Panc1 (cell line): ENCODE results near the gene HSP90AB1. TPM values are rescaled to one million over a fixed set of nuclear protein-coding genes. Genes with fewer than 3 reads are reported as not detected.

ENCODE experiments used
- ATAC-seq: fragments of 200-7000 bp; cut with Tn5 transposase; 2 replicates; pipeline ENCODE4 v1.9.1; 2020; ENCODE audit warnings: mild to moderate bottlenecking, moderate library complexity
- BruUV-seq: library from RNA; stranded (reverse); fragments of 400-500 nt; replicated peaks from 2 replicates; lab custom pipeline; 2021; lab: Mats Ljungman, UMichigan
- CTCF ChIA-PET: fragments of 300-600 bp; sonication (Branson Sonifier 250); formaldehyde crosslinking; loops from one replicate; lab custom pipeline; 2022; ENCODE audit warnings: antibody characterized with exemption; lab: Charles Lee
- POLR2A ChIA-PET: fragments of 300-600 bp; sonication (Branson Sonifier 250); formaldehyde crosslinking; loops from one replicate; lab custom pipeline; 2022; ENCODE audit warnings: antibody characterized with exemption; lab: Charles Lee
- DNase-seq: peaks from one replicate; pipeline ENCODE4 v3.0.0-alpha.2; 2010; ENCODE audit warnings: low read depth, low spot score
- H3K27ac ChIP-seq: 2 replicates; pipeline ENCODE4 v1.5.1; 2011; ENCODE audit warnings: mild to moderate bottlenecking, low read length, inconsistent platforms
- H3K27me3 ChIP-seq: fragments of 200-500 bp; sonication (Bioruptor generic); 2 replicates; pipeline ENCODE4 v1.6.0; 2014; ENCODE audit warnings: low read length, inconsistent platforms; ENCODE audit not compliant: control insufficient read depth, insufficient read depth
- H3K36me3 ChIP-seq: fragments of 200-500 bp; sonication (Bioruptor generic); 2 replicates; pipeline ENCODE4 v1.5.1; 2014; ENCODE audit warnings: inconsistent platforms, mild to moderate bottlenecking, low read length, moderate library complexity; ENCODE audit not compliant: control insufficient read depth, insufficient read depth
- H3K4me1 ChIP-seq: 2 replicates; pipeline ENCODE4 v1.5.1; 2011; ENCODE audit warnings: inconsistent platforms, mild to moderate bottlenecking, low read length, moderate library complexity; ENCODE audit not compliant: control insufficient read depth, insufficient read depth
- H3K4me3 ChIP-seq, 2 experiments: 2 replicates each; pipeline ENCODE4 v1.5.1; 2011 to 2012; ENCODE audit warnings: low read depth in 2 of 2, low read length in 2 of 2, mild to moderate bottlenecking in 2 of 2, inconsistent platforms in 1 of 2, moderate library complexity in 1 of 2
- H3K9me3 ChIP-seq: fragments of 200-500 bp; sonication (Bioruptor generic); 2 replicates; pipeline ENCODE4 v1.5.1; 2014; ENCODE audit warnings: low read depth, mild to moderate bottlenecking, inconsistent platforms, low read length, moderate library complexity; ENCODE audit not compliant: control insufficient read depth, insufficient read depth
- POLR2AphosphoS5 ChIP-seq: IDR thresholded peaks from 2 replicates; pipeline ENCODE4 v1.6.1; 2012; ENCODE audit warnings: mild to moderate bottlenecking, low read depth, low read length, moderate library complexity
- SIN3A ChIP-seq: IDR thresholded peaks from 2 replicates; pipeline ENCODE4 v1.6.1; 2012; ENCODE audit warnings: low read depth, mild to moderate bottlenecking, low read length, moderate library complexity, borderline replicate concordance; ENCODE audit not compliant: insufficient read depth
- TCF7L2 ChIP-seq: IDR thresholded peaks from 2 replicates; pipeline ENCODE4 v1.6.1; 2011; ENCODE audit warnings: mild to moderate bottlenecking, low read depth, low read length, inconsistent platforms
- in situ Hi-C: cut with HindIII; loops from 2 replicates; pipeline ENCODE4 v1.10.0; 2016; ENCODE audit warnings: low sequenced_read_pairs, low pct_unique_long_range_greater_than_20kb
- intact Hi-C: fragments of 100-400 bp; cut with micrococcal nuclease; formaldehyde crosslinking; loops from one replicate; pipeline ENCODE4 v1.10.0; 2022; ENCODE audit not compliant: unreplicated experiment
- total RNA-seq: library from RNA; stranded (reverse); gene quantifications from one replicate; pipeline ENCODE4 v1.2.1, GENCODE V29; 2021; ENCODE audit not compliant: unreplicated experiment
- TF ChIP-seq, protein P1 (sequence below), 2 experiments: IDR thresholded peaks; 2 replicates each; pipeline ENCODE4 v1.6.1; 2011 to 2012; ENCODE audit warnings: low read depth in 2 of 2, control low read depth in 1 of 2, low read length in 1 of 2, mild to moderate bottlenecking in 1 of 2, moderate library complexity in 1 of 2; ENCODE audit not compliant: insufficient read depth in 1 of 2
- TF ChIP-seq, protein P2 (sequence below): fragments of 450-650 bp; IDR thresholded peaks from 2 replicates; pipeline ENCODE4 v1.5.1; 2017; ENCODE audit warnings: mild to moderate bottlenecking

Gene HSP90AB1
- total RNA-seq, 1 experiment from 2014 or later, result 1,253 TPM

- DNase-seq (no peak), ATAC-seq (no peak)
- H3K27ac ChIP-seq, result no peak overlapping the region
- no peak overlapping the region for H3K4me3 ChIP-seq
- TF ChIP-seq TCF7L2 (no peak), SIN3A (no peak), POLR2AphosphoS5 (no peak)
- TF ChIP-seq, protein P1, sequence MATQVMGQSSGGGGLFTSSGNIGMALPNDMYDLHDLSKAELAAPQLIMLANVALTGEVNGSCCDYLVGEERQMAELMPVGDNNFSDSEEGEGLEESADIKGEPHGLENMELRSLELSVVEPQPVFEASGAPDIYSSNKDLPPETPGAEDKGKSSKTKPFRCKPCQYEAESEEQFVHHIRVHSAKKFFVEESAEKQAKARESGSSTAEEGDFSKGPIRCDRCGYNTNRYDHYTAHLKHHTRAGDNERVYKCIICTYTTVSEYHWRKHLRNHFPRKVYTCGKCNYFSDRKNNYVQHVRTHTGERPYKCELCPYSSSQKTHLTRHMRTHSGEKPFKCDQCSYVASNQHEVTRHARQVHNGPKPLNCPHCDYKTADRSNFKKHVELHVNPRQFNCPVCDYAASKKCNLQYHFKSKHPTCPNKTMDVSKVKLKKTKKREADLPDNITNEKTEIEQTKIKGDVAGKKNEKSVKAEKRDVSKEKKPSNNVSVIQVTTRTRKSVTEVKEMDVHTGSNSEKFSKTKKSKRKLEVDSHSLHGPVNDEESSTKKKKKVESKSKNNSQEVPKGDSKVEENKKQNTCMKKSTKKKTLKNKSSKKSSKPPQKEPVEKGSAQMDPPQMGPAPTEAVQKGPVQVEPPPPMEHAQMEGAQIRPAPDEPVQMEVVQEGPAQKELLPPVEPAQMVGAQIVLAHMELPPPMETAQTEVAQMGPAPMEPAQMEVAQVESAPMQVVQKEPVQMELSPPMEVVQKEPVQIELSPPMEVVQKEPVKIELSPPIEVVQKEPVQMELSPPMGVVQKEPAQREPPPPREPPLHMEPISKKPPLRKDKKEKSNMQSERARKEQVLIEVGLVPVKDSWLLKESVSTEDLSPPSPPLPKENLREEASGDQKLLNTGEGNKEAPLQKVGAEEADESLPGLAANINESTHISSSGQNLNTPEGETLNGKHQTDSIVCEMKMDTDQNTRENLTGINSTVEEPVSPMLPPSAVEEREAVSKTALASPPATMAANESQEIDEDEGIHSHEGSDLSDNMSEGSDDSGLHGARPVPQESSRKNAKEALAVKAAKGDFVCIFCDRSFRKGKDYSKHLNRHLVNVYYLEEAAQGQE (IDR thresholded peaks at IDR 0.05; ENCODE audit: insufficient read depth in 1 of 2, low read depth in 2 of 2, low read length in 1 of 2), result no peak
- TF ChIP-seq, protein P2, sequence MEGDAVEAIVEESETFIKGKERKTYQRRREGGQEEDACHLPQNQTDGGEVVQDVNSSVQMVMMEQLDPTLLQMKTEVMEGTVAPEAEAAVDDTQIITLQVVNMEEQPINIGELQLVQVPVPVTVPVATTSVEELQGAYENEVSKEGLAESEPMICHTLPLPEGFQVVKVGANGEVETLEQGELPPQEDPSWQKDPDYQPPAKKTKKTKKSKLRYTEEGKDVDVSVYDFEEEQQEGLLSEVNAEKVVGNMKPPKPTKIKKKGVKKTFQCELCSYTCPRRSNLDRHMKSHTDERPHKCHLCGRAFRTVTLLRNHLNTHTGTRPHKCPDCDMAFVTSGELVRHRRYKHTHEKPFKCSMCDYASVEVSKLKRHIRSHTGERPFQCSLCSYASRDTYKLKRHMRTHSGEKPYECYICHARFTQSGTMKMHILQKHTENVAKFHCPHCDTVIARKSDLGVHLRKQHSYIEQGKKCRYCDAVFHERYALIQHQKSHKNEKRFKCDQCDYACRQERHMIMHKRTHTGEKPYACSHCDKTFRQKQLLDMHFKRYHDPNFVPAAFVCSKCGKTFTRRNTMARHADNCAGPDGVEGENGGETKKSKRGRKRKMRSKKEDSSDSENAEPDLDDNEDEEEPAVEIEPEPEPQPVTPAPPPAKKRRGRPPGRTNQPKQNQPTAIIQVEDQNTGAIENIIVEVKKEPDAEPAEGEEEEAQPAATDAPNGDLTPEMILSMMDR, result no peak
- peaks cover 8% of the 10 kb centered on the region; the same call in 1 of the 2 replicates for H3K4me1 ChIP-seq
- CTCF ChIA-PET, result interaction anchor here (0.8 to 1.0 kb wide), 2 partner anchors 10 to 18 kb away, joined by 4 read pairs; partner anchors contain the start of gene AARS2
- intact Hi-C loops (no loop called here), in situ Hi-C loops (no loop called here)
- H3K27me3 ChIP-seq, result peaks cover 15% of the 10 kb centered on the region
- H3K36me3 ChIP-seq, result no peaks in the 10 kb centered on the region
- BruUV-seq, result no TSS peak
- no peaks in the 10 kb centered on the region for H3K9me3 ChIP-seq
- POLR2A ChIA-PET, result interaction anchor here (0.7 kb wide), 1 partner anchor 45 kb away, joined by 11 read pairs; no protein-coding TSS in a partner anchor
These were observed 48.2 kb downstream of the HSP90AB1 start for GRCh38 chr6:44294832-44295791.

DNA sequence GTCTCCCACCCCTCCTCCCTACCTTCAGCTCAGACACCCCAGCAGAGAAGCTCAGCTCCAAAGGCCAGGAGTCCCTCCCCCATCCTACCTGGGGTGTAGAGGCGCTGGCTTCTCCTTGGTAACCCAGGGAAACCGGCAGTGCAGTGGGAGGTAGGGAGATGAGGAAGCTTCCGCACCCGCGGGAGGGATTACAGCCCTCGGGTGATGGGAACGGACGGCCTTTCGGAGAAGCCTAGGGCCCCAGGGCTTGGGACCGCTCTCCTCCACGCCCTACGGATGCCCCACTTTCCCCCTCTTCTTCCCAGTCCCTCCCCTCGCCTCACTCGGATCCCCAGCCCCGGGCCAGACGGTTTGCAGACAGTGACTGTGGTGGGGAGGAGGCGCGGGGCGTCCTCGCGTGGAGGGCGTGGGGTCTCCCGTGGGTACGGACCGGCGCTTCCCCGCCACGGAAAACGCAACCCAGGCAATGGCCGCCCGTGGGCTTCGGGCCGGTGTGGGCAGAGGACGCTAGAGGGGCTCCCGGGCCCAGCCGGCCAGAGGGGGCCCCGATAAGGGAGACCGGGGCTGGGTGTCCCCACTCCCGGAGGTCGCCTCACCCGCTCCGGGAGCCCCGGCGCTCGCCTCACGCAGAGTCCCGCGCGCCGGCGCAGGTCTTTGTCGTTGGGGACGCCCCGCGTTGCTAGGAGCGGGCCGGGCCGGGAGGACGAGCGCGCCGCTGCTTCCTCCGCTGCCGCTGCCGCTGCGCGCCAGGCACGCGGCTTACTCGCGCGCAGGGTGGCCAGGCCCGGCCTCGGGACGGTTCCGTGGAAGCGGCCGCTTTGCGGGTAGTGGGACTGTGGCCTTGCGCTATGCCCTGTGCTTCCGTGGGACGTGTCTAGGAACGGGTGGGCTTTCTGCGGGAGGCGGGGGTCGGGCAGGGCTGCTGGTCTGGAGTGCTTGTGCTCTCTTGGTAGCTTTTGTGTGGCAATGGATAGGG, 50.5 kb downstream of the HSP90AB1 start:
- Histone ChIP-seq H3K27ac (no peak overlapping the region), H3K4me1 (peaks cover 8% of the 10 kb centered on the region; the same call in 1 of the 2 replicates), H3K4me3 (peak overlapping the region; percentile 42 to 43), H3K36me3 (no peaks in the 10 kb centered on the region), H3K27me3 (peaks cover 15% of the 10 kb centered on the region), H3K9me3 (no peaks in the 10 kb centered on the region)
- BruUV-seq, result no TSS peak
- TF ChIP-seq POLR2AphosphoS5 (no peak), SIN3A (no peak), TCF7L2 (no peak)
- TF ChIP-seq, protein P2, result no peak
- TF ChIP-seq, protein P1 (IDR thresholded peaks at IDR 0.05; ENCODE audit: insufficient read depth in 1 of 2, low read depth in 2 of 2, low read length in 1 of 2), result no peak
- ChIA-PET CTCF (no interaction called here), POLR2A (interaction anchor here (0.6 kb wide), 1 partner anchor 15 kb away, joined by 4 read pairs; no protein-coding TSS in a partner anchor)
- intact Hi-C loops (no loop called here), in situ Hi-C loops (no loop called here)
- DNase-seq (no peak), ATAC-seq (peak; percentile 80)
